Measurements from ENCODE around the gene ZBED3. TPM values are rescaled to one million over a fixed set of nuclear protein-coding genes. Genes with fewer than 3 reads are reported as not detected.

ZBED3 gene
- total and polyA plus RNA-seq, 2 donors (not counting 3 experiments of a cell fraction or from before 2014, with no cell fraction given), result 11.8 to 15.9 TPM

GRCh38 chr5:77103457-77103856, 16.4 kb upstream of the ZBED3 start:
- H3K79me2 ChIP-seq (ENCODE audit: control insufficient read depth, insufficient read depth, low read length), result no peaks in the 10 kb centered on the region
- no peaks in the 10 kb centered on the region for H3K9me3 ChIP-seq (replicated peaks; ENCODE audit: control insufficient read depth, insufficient read depth, low read length)
- no peaks in the 10 kb centered on the region for H4K20me1 ChIP-seq (replicated peaks; ENCODE audit: control insufficient read depth, extremely low read depth, insufficient read depth, low read length)
- no peaks in the 10 kb centered on the region for H3K27me3 ChIP-seq (ENCODE audit: control insufficient read depth in 2 of 2, insufficient read depth in 2 of 2, low read length in 2 of 2)
- FAIRE-seq (no peak), DNase-seq (ENCODE audit: low read depth, low spot score) (no peak)
- H3K4me2 ChIP-seq (ENCODE audit: insufficient read depth, low read length), result no peak overlapping the region
- H3K27ac ChIP-seq (ENCODE audit: insufficient read depth, low read depth, low read length), result no peak overlapping the region
- intact Hi-C loops (cut with micrococcal nuclease), result no loop called here
- ChIA-PET POLR2A (no interaction called here), CTCF (no interaction called here)
- H3K9ac ChIP-seq (replicated peaks; ENCODE audit: extremely low read depth, insufficient read depth, low read length), result no peak overlapping the region
- no peaks in the 10 kb centered on the region for H3K4me1 ChIP-seq (ENCODE audit: control insufficient read depth, extremely low read depth, insufficient read depth, low read length)
- no peak overlapping the region for H2AFZ ChIP-seq (ENCODE audit: low read depth, low read length)
- no peaks in the 10 kb centered on the region for H3K9me1 ChIP-seq (replicated peaks; ENCODE audit: control insufficient read depth, extremely low read depth, insufficient read depth, low read length)
- no TSS peak for BruUV-seq (replicated peaks)
- TF ChIP-seq CTCF (IDR thresholded peaks at IDR 0.05; ENCODE audit: extremely low read depth in 1 of 2, insufficient read depth in 1 of 2, low read depth in 1 of 2, low read length in 2 of 2) (no peak), POLR2AphosphoS5 (IDR thresholded peaks at IDR 0.05; ENCODE audit: insufficient read depth, low read depth, low read length) (no peak), POLR2A (IDR thresholded peaks at IDR 0.05; ENCODE audit: low read depth, low read length) (no peak)
- peaks cover 0 to 2% of the 10 kb centered on the region in 2 experiments for H3K36me3 ChIP-seq (ENCODE audit: control insufficient read depth in 2 of 2, extremely low read depth in 1 of 2, insufficient read depth in 2 of 2, low read length in 2 of 2)
- no peak overlapping the region for H3K4me3 ChIP-seq (replicated peaks in 1 of 3; ENCODE audit: insufficient read depth in 1 of 3, low read depth in 1 of 3, low read length in 3 of 3)
- dilution Hi-C loops (cut with MboI; ENCODE audit: extremely low pct_ligation_motif_present, low sequenced_read_pairs), result no loop called here

- FAIRE-seq (no peak), DNase-seq (ENCODE audit: low read depth, low spot score) (no peak)
- Histone ChIP-seq H3K9ac (replicated peaks; ENCODE audit: extremely low read depth, insufficient read depth, low read length) (no peak overlapping the region), H4K20me1 (replicated peaks; ENCODE audit: control insufficient read depth, extremely low read depth, insufficient read depth, low read length) (no peaks in the 10 kb centered on the region), H3K9me3 (replicated peaks; ENCODE audit: control insufficient read depth, insufficient read depth, low read length) (no peaks in the 10 kb centered on the region), H3K27ac (ENCODE audit: insufficient read depth, low read depth, low read length) (no peak overlapping the region), H3K79me2 (ENCODE audit: control insufficient read depth, insufficient read depth, low read length) (no peaks in the 10 kb centered on the region), H3K9me1 (replicated peaks; ENCODE audit: control insufficient read depth, extremely low read depth, insufficient read depth, low read length) (no peaks in the 10 kb centered on the region), H3K36me3 (ENCODE audit: control insufficient read depth in 2 of 2, extremely low read depth in 1 of 2, insufficient read depth in 2 of 2, low read length in 2 of 2) (peaks cover 0 to 2% of the 10 kb centered on the region in 2 experiments), H3K4me3 (replicated peaks in 1 of 3; ENCODE audit: insufficient read depth in 1 of 3, low read depth in 1 of 3, low read length in 3 of 3) (no peak overlapping the region), H2AFZ (ENCODE audit: low read depth, low read length) (no peak overlapping the region), H3K4me2 (ENCODE audit: insufficient read depth, low read length) (no peak overlapping the region), H3K4me1 (ENCODE audit: control insufficient read depth, extremely low read depth, insufficient read depth, low read length) (no peaks in the 10 kb centered on the region), H3K27me3 (ENCODE audit: control insufficient read depth in 2 of 2, insufficient read depth in 2 of 2, low read length in 2 of 2) (no peaks in the 10 kb centered on the region)
- BruUV-seq (replicated peaks), result no TSS peak
- ChIA-PET POLR2A (no interaction called here), CTCF (no interaction called here)
- TF ChIP-seq POLR2A (IDR thresholded peaks at IDR 0.05; ENCODE audit: low read depth, low read length), result no peak
- no peak for TF ChIP-seq POLR2AphosphoS5 (IDR thresholded peaks at IDR 0.05; ENCODE audit: insufficient read depth, low read depth, low read length)
- TF ChIP-seq EZH2 (IDR thresholded peaks at IDR 0.05; ENCODE audit: borderline replicate concordance, low read depth, low read length, severe bottlenecking), result no peak
- TF ChIP-seq MAX (IDR thresholded peaks at IDR 0.05; ENCODE audit: insufficient read depth, insufficient read length), result no peak
- TF ChIP-seq GATA2 (IDR thresholded peaks at IDR 0.05; ENCODE audit: insufficient read depth, insufficient read length, low read depth, low read length), result no peak
- dilution Hi-C loops (cut with MboI; ENCODE audit: extremely low pct_ligation_motif_present, low sequenced_read_pairs) (no loop called here), intact Hi-C loops (cut with micrococcal nuclease) (no loop called here)
Measured at GRCh38 chr5:77102549-77102948, 15.5 kb upstream of the ZBED3 start.

All from endothelial cell of umbilical vein (primary cell).